ENCODE results near the gene PHACTR1. TPM values are rescaled to one million over a fixed set of nuclear protein-coding genes. Genes with fewer than 3 reads are reported as not detected.

The PHACTR1 gene
- total RNA-seq, 1 experiment from 2014 or later: not detected

GRCh38 chr6:13120483-13121482, 404.2 kb downstream of the PHACTR1 start:
- no peak for TF ChIP-seq CTCF (conservative IDR thresholded peaks at IDR 0.05; ENCODE audit: low read depth, low read length)
- TF ChIP-seq EZH2phosphoT487 (IDR thresholded peaks at IDR 0.05; ENCODE audit: borderline replicate concordance, low read length): no peak
- TF ChIP-seq EZH2 (IDR thresholded peaks at IDR 0.05; ENCODE audit: low read length, unreplicated experiment): no peak
- no peak overlapping the region for H3K4me2 ChIP-seq (ENCODE audit: low read length)
- no peaks in the 10 kb centered on the region for H4K20me1 ChIP-seq (ENCODE audit: low read length)
- H3F3A ChIP-seq (ENCODE audit: low read length, unreplicated experiment): no peaks in the 10 kb centered on the region
- H3K9me3 ChIP-seq (ENCODE audit: low read length): no peaks in the 10 kb centered on the region
- intact Hi-C loops (cut with micrococcal nuclease): no loop called here
- H3K27me3 ChIP-seq (ENCODE audit: low read length): peaks cover 84% of the 10 kb centered on the region
- no TSS peak for BruUV-seq (replicated peaks)
- ChIA-PET POLR2A (ENCODE audit: unreplicated experiment) (no interaction called here), CTCF (no interaction called here)
- H3K9ac ChIP-seq (ENCODE audit: low read length): no peak overlapping the region
- ATAC-seq: no peak
- no peak overlapping the region for H3K4me3 ChIP-seq (ENCODE audit: low read length)
- no peak for DNase-seq
- H3K79me2 ChIP-seq (ENCODE audit: low read length): no peaks in the 10 kb centered on the region
- no peaks in the 10 kb centered on the region for H3K36me3 ChIP-seq (ENCODE audit: low read depth, low read length)
- H3K4me1 ChIP-seq (ENCODE audit: insufficient read depth, low read length): no peaks in the 10 kb centered on the region
- no peak overlapping the region for H2AFZ ChIP-seq (ENCODE audit: low read length)
- no peak overlapping the region for H3K27ac ChIP-seq (ENCODE audit: low read length)
- H3K9me2 ChIP-seq (replicated peaks; ENCODE audit: low read length): no peaks in the 10 kb centered on the region

- ChIA-PET CTCF (no interaction called here), POLR2A (ENCODE audit: unreplicated experiment) (no interaction called here)
- ATAC-seq (no peak), DNase-seq (no peak)
- Histone ChIP-seq H3K4me2 (ENCODE audit: low read length) (no peak overlapping the region), H3F3A (ENCODE audit: low read length, unreplicated experiment) (no peaks in the 10 kb centered on the region), H3K27ac (ENCODE audit: low read length) (no peak overlapping the region), H4K20me1 (ENCODE audit: low read length) (no peaks in the 10 kb centered on the region), H3K4me1 (ENCODE audit: insufficient read depth, low read length) (no peaks in the 10 kb centered on the region), H3K9ac (ENCODE audit: low read length) (no peak overlapping the region), H3K79me2 (ENCODE audit: low read length) (no peaks in the 10 kb centered on the region), H3K9me2 (replicated peaks; ENCODE audit: low read length) (no peaks in the 10 kb centered on the region), H2AFZ (ENCODE audit: low read length) (no peak overlapping the region), H3K36me3 (ENCODE audit: low read depth, low read length) (no peaks in the 10 kb centered on the region), H3K27me3 (ENCODE audit: low read length) (peaks cover 80% of the 10 kb centered on the region), H3K4me3 (ENCODE audit: low read length) (no peak overlapping the region), H3K9me3 (ENCODE audit: low read length) (no peaks in the 10 kb centered on the region)
- intact Hi-C loops (cut with micrococcal nuclease): no loop called here
- TF ChIP-seq CTCF (conservative IDR thresholded peaks at IDR 0.05; ENCODE audit: low read depth, low read length): no peak
- TF ChIP-seq EZH2 (IDR thresholded peaks at IDR 0.05; ENCODE audit: low read length, unreplicated experiment): no peak
- TF ChIP-seq EZH2phosphoT487 (IDR thresholded peaks at IDR 0.05; ENCODE audit: borderline replicate concordance, low read length): no peak
- no TSS peak for BruUV-seq (replicated peaks)
Measured at GRCh38 chr6:13124131-13124530, 407.6 kb downstream of the PHACTR1 start.

GRCh38 chr6:13125841-13126240, 409.3 kb downstream of the PHACTR1 start:
- intact Hi-C loops (cut with micrococcal nuclease): no loop called here
- Histone ChIP-seq H3K36me3 (ENCODE audit: low read depth, low read length) (no peaks in the 10 kb centered on the region), H4K20me1 (ENCODE audit: low read length) (no peaks in the 10 kb centered on the region), H3K9me2 (replicated peaks; ENCODE audit: low read length) (no peaks in the 10 kb centered on the region), H3K4me3 (ENCODE audit: low read length) (no peak overlapping the region), H3K4me2 (ENCODE audit: low read length) (no peak overlapping the region), H3K27me3 (ENCODE audit: low read length) (peaks cover 63% of the 10 kb centered on the region), H3F3A (ENCODE audit: low read length, unreplicated experiment) (no peaks in the 10 kb centered on the region), H3K27ac (ENCODE audit: low read length) (no peak overlapping the region), H3K79me2 (ENCODE audit: low read length) (no peaks in the 10 kb centered on the region), H3K9ac (ENCODE audit: low read length) (no peak overlapping the region), H2AFZ (ENCODE audit: low read length) (no peak overlapping the region), H3K4me1 (ENCODE audit: insufficient read depth, low read length) (no peaks in the 10 kb centered on the region), H3K9me3 (ENCODE audit: low read length) (no peaks in the 10 kb centered on the region)
- no peak for ATAC-seq
- no TSS peak for BruUV-seq (replicated peaks)
- DNase-seq: no peak
- POLR2A ChIA-PET (ENCODE audit: unreplicated experiment): no interaction called here
- CTCF ChIA-PET: no interaction called here
- TF ChIP-seq EZH2 (IDR thresholded peaks at IDR 0.05; ENCODE audit: low read length, unreplicated experiment): no peak
- no peak for TF ChIP-seq CTCF (conservative IDR thresholded peaks at IDR 0.05; ENCODE audit: low read depth, low read length)
- TF ChIP-seq EZH2phosphoT487 (IDR thresholded peaks at IDR 0.05; ENCODE audit: borderline replicate concordance, low read length): no peak

Measured in PC-3 (cell line).